Caco-2 (cell line): Measurements from ENCODE around the gene UROS. TPM values are rescaled to one million over a fixed set of nuclear protein-coding genes. Genes with fewer than 3 reads are reported as not detected.
A peak's percentile ranks its signal among the peaks of the same experiment; 100 is the strongest.

Source experiments
- BruUV-seq: library from RNA; stranded (reverse); fragments of 400-500 nt; replicated peaks from 2 replicates; lab custom pipeline; 2021; lab: Mats Ljungman, UMichigan
- CTCF ChIA-PET: fragments of 300-600 bp; sonication (Branson Sonifier 250); formaldehyde crosslinking; loops from one replicate; lab custom pipeline; 2022; ENCODE audit warnings: antibody characterized with exemption; lab: Charles Lee
- POLR2A ChIA-PET: fragments of 300-600 bp; sonication (Branson Sonifier 250); formaldehyde crosslinking; loops from one replicate; lab custom pipeline; 2022; ENCODE audit warnings: antibody characterized with exemption; lab: Charles Lee
- DNase-seq, 2 experiments: peaks; one replicate each; pipeline versions ENCODE4 v3.0.0 to v3.0.0-alpha.2; 2020 to 2022
- H3K27me3 ChIP-seq: replicated peaks from 2 replicates; pipeline ENCODE4 v1.6.0; 2011; ENCODE audit warnings: low read length; ENCODE audit not compliant: control insufficient read depth, insufficient read depth
- H3K36me3 ChIP-seq: 2 replicates; pipeline ENCODE4 v1.5.1; 2011; ENCODE audit warnings: low read length; ENCODE audit not compliant: control insufficient read depth, insufficient read depth
- H3K4me1 ChIP-seq: fragments of 250-450 bp; sonication (Bioruptor Pico); 2 replicates; pipeline ENCODE4 v1.5.1; 2020; ENCODE audit warnings: mild to moderate bottlenecking
- H3K4me3 ChIP-seq: 2 replicates; pipeline ENCODE4 v1.5.1; 2011; ENCODE audit warnings: low read depth, mild to moderate bottlenecking, control low read depth, low read length
- H3K9me3 ChIP-seq: fragments of 250-450 bp; sonication (Bioruptor Pico); 2 replicates; pipeline ENCODE4 v1.5.1; 2020; ENCODE audit warnings: mild to moderate bottlenecking, moderate library complexity
- H3K27ac Mint-ChIP-seq: one replicate; pipeline ENCODE4 v1.8.0; 2022; ENCODE audit warnings: mixed read lengths; ENCODE audit not compliant: unreplicated experiment
- H3K27me3 Mint-ChIP-seq: one replicate; pipeline ENCODE4 v1.8.0; 2022; ENCODE audit warnings: mixed read lengths; ENCODE audit not compliant: insufficient read depth, unreplicated experiment
- H3K36me3 Mint-ChIP-seq: one replicate; pipeline ENCODE4 v1.8.0; 2022; ENCODE audit warnings: mild to moderate bottlenecking, mixed read lengths; ENCODE audit not compliant: insufficient read depth, unreplicated experiment
- H3K4me1 Mint-ChIP-seq: one replicate; pipeline ENCODE4 v1.8.0; 2022; ENCODE audit warnings: low read depth, mixed read lengths; ENCODE audit not compliant: unreplicated experiment
- H3K4me3 Mint-ChIP-seq: one replicate; pipeline ENCODE4 v1.8.0; 2022; ENCODE audit warnings: mild to moderate bottlenecking, moderate library complexity, mixed read lengths; ENCODE audit not compliant: unreplicated experiment
- H3K9me3 Mint-ChIP-seq: one replicate; pipeline ENCODE4 v1.8.0; 2022; ENCODE audit warnings: mixed read lengths; ENCODE audit not compliant: unreplicated experiment
- CTCF ChIP-seq, 2 experiments: fragments of 200-600 bp in 1 of 2; IDR thresholded peaks; 1 replicate in 1 of 2; 2 replicates in 1 of 2; pipeline versions ENCODE4 v1.5.1 to v1.8.0; 2011 to 2022; ENCODE audit warnings: antibody characterized with exemption in 1 of 2, control low read depth in 1 of 2, inconsistent platforms in 1 of 2, low read depth in 1 of 2, low read length in 1 of 2, mild to moderate bottlenecking in 1 of 2, moderate library complexity in 1 of 2; ENCODE audit not compliant: insufficient read depth in 1 of 2, severe bottlenecking in 1 of 2, unreplicated experiment in 1 of 2
- intact Hi-C: fragments of 100-400 bp; cut with micrococcal nuclease; formaldehyde crosslinking; loops from one replicate; pipeline ENCODE4 v1.10.0; 2022; ENCODE audit not compliant: unreplicated experiment
- total RNA-seq: library from RNA; stranded (reverse); gene quantifications from 2 replicates; pipeline ENCODE4 v1.2.3, GENCODE V29; 2022

Gene UROS
- total RNA-seq, 1 experiment from 2014 or later = 53.4 TPM

DNA sequence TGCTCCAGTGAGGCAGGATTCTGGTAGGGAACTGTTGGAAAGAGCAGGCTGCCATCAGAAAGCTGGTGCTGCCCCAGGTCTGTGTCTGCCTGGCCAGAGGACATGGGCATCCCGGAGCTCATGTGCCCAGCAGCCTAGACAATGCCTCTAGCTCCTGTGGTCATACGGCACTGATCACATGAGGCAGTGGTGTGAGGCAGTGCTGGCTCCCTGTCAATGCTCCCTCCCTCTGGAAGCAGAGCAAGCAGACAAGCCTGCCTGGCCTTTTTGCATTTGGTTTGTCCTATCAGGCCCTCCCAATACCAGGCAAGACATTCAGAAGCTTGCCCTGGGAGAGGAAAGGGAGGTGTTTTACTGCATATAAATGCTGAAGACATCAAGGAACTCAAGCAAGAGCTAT is 27.9 kb downstream of the UROS start:
- Histone ChIP-seq H3K4me1 (no peaks in the 10 kb centered on the region), H3K4me3 (no peak overlapping the region), H3K36me3 (no peaks in the 10 kb centered on the region; the same call in 1 of the 2 replicates), H3K9me3 (no peaks in the 10 kb centered on the region), H3K27me3 (no peaks in the 10 kb centered on the region)
- ChIA-PET POLR2A (no interaction called here), CTCF (interaction anchor here (0.5 kb wide), 1 partner anchor 11 kb away, joined by 4 read pairs; no protein-coding TSS in a partner anchor)
- H3K27me3 Mint-ChIP-seq = no peaks in the 10 kb centered on the region
- H3K4me1 Mint-ChIP-seq = peaks cover 7% of the 10 kb centered on the region
- no peaks in the 10 kb centered on the region for H3K36me3 Mint-ChIP-seq
- BruUV-seq = no TSS peak
- H3K27ac Mint-ChIP-seq = no peak overlapping the region
- TF ChIP-seq CTCF (IDR thresholded peaks at IDR 0.05; ENCODE audit: insufficient read depth in 1 of 2, low read depth in 1 of 2, low read length in 1 of 2, severe bottlenecking in 1 of 2, unreplicated experiment in 1 of 2) = no peak
- H3K9me3 Mint-ChIP-seq = no peaks in the 10 kb centered on the region
- no peak for DNase-seq
- H3K4me3 Mint-ChIP-seq = no peak overlapping the region
- intact Hi-C loops = no loop called here

DNA sequence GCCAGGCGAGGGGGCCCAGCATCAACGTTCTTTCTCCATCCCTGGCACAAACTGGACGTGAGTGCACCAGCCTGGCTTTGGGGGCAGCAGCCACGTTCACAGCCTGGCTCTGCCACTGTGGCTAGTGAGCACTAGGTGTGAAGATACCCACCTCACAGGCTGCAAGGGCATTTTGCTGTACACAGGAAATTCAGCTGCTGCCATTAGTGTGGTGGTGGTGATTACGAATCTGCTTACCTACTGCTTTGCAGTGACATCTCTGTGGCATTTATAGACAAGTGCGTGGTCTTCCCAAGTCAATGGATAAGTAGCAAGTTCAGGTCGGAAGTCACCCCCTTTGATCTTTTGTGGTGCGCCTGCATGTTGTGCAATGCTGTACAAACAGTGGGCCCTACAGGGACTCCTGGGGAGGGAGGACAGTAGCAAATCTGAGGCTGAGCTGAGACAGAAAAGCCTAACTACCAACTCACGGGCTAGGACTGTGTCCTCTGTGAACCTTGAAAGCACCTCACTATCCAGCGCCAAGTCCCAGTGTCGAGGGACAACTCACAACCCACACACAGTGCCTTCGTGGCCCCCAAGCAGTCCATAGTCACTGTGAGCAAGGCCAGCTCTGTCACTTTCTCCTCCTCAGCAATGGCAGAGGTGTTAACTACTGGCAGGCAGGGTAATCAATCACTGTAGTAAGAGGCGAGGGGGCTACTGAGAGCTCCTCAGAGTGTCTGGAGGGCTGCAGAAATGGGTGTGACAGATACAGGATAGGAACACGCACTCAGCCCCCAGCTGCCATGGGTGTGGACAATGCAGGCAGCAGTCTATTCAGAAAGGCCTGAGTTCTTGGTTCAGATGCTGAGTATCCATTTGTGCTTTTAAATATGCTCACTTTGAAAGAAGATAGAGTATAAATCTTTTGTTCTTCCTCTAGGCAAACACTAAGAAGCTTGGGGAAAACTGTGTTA is 30.4 kb downstream of the UROS start:
- CTCF ChIA-PET = no interaction called here
- H3K9me3 ChIP-seq = no peaks in the 10 kb centered on the region
- Mint-ChIP-seq H3K27ac (no peak overlapping the region), H3K4me1 (peaks cover 7% of the 10 kb centered on the region), H3K27me3 (no peaks in the 10 kb centered on the region), H3K9me3 (no peaks in the 10 kb centered on the region), H3K36me3 (no peaks in the 10 kb centered on the region), H3K4me3 (no peak overlapping the region)
- DNase-seq = peak; percentile 37 to 42
- H3K27me3 ChIP-seq = no peaks in the 10 kb centered on the region
- TF ChIP-seq CTCF (IDR thresholded peaks at IDR 0.05; ENCODE audit: insufficient read depth in 1 of 2, low read depth in 1 of 2, low read length in 1 of 2, severe bottlenecking in 1 of 2, unreplicated experiment in 1 of 2) = no peak
- POLR2A ChIA-PET = no interaction called here
- no peaks in the 10 kb centered on the region for H3K4me1 ChIP-seq
- intact Hi-C loops = no loop called here
- H3K36me3 ChIP-seq = peaks cover 2% of the 10 kb centered on the region
- no peak overlapping the region for H3K4me3 ChIP-seq
- no TSS peak for BruUV-seq

DNA sequence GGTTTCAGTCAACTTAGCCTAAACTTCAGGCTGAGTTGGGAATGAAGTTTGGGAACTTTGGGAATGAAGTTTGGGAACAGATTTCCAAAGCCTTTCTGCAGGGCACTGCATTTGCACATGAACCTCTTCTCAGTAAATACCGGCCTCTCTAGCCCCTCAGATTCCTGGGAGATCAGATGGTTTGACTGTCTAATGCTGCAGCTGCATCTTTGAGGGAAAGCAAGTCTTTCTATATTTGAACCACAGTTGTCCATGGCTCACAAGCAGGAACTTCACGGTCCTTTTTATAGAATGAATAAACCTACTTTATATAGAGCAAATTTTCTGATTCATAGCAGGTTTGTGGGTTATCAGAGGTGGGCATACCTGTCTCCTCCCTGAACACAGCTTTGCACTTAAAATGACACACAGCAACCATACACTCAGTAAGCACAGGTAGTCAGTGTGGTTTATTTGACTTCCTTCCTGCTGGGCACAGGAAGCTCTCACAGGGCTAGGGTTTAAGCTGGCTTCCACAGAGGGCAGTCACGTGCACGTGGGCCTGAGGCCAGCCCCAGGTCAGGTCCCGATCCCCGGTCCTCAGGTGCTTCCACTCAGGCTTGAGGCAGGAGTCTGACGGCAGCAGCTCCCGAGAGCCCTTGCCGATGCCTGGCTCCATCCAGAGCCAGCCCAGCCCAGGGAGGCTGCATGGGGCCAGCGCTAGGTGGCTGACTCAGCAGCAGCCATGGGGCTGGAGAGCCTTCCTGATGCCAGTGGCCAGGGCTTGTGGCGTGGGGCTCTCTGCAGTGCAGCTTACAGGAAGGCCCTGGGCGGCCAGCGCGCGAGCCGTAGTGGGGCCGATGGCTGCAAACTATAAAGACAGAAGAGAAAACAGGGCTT is 34.7 kb downstream of the UROS start:
- POLR2A ChIA-PET = no interaction called here
- intact Hi-C loops = no loop called here
- Mint-ChIP-seq H3K36me3 (no peaks in the 10 kb centered on the region), H3K27ac (no peak overlapping the region), H3K4me1 (peaks cover 7% of the 10 kb centered on the region), H3K4me3 (no peak overlapping the region), H3K27me3 (no peaks in the 10 kb centered on the region), H3K9me3 (no peaks in the 10 kb centered on the region)
- CTCF ChIA-PET = no interaction called here
- Histone ChIP-seq H3K4me1 (no peaks in the 10 kb centered on the region), H3K4me3 (no peak overlapping the region), H3K27me3 (no peaks in the 10 kb centered on the region), H3K36me3 (peaks cover 2% of the 10 kb centered on the region), H3K9me3 (no peaks in the 10 kb centered on the region)
- no peak for TF ChIP-seq CTCF (IDR thresholded peaks at IDR 0.05; ENCODE audit: insufficient read depth in 1 of 2, low read depth in 1 of 2, low read length in 1 of 2, severe bottlenecking in 1 of 2, unreplicated experiment in 1 of 2)
- no TSS peak for BruUV-seq
- DNase-seq = no peak
